ENCODE data around the gene GHRHR. TPM values are rescaled to one million over a fixed set of nuclear protein-coding genes. Genes with fewer than 3 reads are reported as not detected.

The GHRHR gene
- total and polyA plus RNA-seq, 9 of the 15 experiments (the other 6 are each of a cell fraction or from before 2014, with no cell fraction given) = not detected

DNA sequence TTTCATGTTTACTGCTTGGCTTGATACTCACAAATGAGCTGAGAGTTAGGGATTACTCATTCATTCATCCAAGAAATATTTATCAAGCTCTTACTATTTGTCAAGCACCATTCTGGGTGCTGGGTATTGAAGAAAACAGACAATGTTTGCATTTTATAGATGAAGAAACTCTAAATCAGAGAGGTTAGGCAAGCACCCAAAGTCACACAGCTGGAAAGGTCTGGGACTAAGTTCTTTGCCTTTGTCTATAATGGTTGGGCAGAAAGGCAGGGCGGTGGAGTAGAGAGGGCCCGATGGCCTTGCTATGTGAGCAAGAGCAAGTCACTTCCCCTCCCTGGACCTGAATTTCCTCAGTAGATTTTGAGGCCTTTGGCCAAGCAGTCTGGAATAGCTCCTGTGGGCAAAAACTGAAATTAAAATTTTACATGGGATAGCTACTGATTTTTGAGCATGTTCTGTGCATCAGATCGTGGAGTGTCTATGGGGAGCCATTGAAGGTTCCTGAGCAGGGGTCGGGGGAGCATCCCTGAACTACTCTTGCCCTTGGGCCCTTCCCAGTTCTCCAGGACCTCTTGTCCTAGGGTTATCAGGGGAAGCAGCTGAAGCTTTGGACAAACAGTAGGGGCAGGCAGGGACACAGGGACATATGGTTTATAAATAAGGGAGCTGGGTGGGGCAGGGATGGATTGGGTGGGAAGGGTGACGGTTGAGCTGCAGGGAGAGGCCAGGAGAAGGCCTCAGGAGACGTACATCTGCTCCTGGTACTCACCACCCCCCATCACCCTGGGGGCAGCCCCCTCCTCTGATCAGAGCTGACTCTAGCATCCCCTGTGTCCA, 28.8 kb upstream of the GHRHR start:
- Histone ChIP-seq H3K36me3 (ENCODE audit: control insufficient read depth, insufficient read depth, low read length) (no peaks in the 10 kb centered on the region), H2AFZ (ENCODE audit: low read depth, low read length) (no peak overlapping the region), H3K9me1 (ENCODE audit: control insufficient read depth, insufficient read depth, low read length) (no peaks in the 10 kb centered on the region), H3K9ac (ENCODE audit: insufficient read depth in 1 of 2, low read depth in 2 of 2, low read length in 2 of 2) (peak overlapping the region in 1 of 2 experiments; percentile 42; a peak in 1 of 4 replicates), H4K20me1 (replicated peaks; ENCODE audit: control insufficient read depth, insufficient read depth, low read length) (no peaks in the 10 kb centered on the region), H3K27me3 (ENCODE audit: control insufficient read depth in 2 of 2, insufficient read depth in 2 of 2, low read length in 2 of 2) (no peaks in the 10 kb centered on the region), H3K4me3 (no peak overlapping the region), H3K79me2 (ENCODE audit: control insufficient read depth, insufficient read depth, low read length) (no peaks in the 10 kb centered on the region), H3K9me3 (replicated peaks; ENCODE audit: control insufficient read depth, insufficient read depth, low read depth, low read length) (no peaks in the 10 kb centered on the region), H3K4me1 (replicated peaks in 1 of 2; ENCODE audit: control insufficient read depth in 2 of 2, insufficient read depth in 2 of 2, low read length in 2 of 2) (peaks cover 0 to 36% of the 10 kb centered on the region in 2 experiments; a peak in 3 of 5 replicates), H3K4me2 (ENCODE audit: insufficient read depth, low read length) (no peak overlapping the region), H3K27ac (ENCODE audit: extremely low read depth, low read depth, low read length) (no peak overlapping the region)
- DNase-seq (ENCODE audit: extremely low read depth in 1 of 4, low spot score in 3 of 4) = peak in 1 of 4 experiments; percentile 3
- intact Hi-C loops (cut with micrococcal nuclease) = no loop called here
- no TSS peak for BruUV-seq (replicated peaks)
- WGBS (ENCODE audit: insufficient coverage, low coverage, missing lambda C conversion rate) = 25% methylated on average over 6 of the region's 6 CpGs
- TF ChIP-seq KDM1A (IDR thresholded peaks at IDR 0.05) = 0 out of 4 replicates have a peak, but pooled peaks have one; percentile 20 to 43
- peak; percentile 72 for TF ChIP-seq RBM25 (IDR thresholded peaks at IDR 0.05; ENCODE audit: low read depth, low read length, severe bottlenecking)
- TF ChIP-seq, protein P1, sequence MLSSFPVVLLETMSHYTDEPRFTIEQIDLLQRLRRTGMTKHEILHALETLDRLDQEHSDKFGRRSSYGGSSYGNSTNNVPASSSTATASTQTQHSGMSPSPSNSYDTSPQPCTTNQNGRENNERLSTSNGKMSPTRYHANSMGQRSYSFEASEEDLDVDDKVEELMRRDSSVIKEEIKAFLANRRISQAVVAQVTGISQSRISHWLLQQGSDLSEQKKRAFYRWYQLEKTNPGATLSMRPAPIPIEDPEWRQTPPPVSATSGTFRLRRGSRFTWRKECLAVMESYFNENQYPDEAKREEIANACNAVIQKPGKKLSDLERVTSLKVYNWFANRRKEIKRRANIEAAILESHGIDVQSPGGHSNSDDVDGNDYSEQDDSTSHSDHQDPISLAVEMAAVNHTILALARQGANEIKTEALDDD (IDR thresholded peaks at IDR 0.05) = no peak
- TF ChIP-seq BCOR (IDR thresholded peaks at IDR 0.05) = peak; percentile 82; the same call in 1 of the 2 replicates
- TF ChIP-seq, protein P2, sequence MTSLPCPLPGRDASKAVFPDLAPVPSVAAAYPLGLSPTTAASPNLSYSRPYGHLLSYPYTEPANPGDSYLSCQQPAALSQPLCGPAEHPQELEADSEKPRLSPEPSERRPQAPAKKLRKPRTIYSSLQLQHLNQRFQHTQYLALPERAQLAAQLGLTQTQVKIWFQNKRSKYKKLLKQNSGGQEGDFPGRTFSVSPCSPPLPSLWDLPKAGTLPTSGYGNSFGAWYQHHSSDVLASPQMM (CRISPR knock-in tag; IDR thresholded peaks at IDR 0.05) = no peak
- TF ChIP-seq ELF2 (CRISPR knock-in tag; IDR thresholded peaks at IDR 0.05) = no peak
- no peak for TF ChIP-seq PHB (CRISPR knock-in tag; IDR thresholded peaks at IDR 0.05)
- TF ChIP-seq RFX1 (IDR thresholded peaks at IDR 0.05) = no peak
- no peak for TF ChIP-seq KLF10 (CRISPR knock-in tag; IDR thresholded peaks at IDR 0.05)
- TF ChIP-seq EHMT2 (IDR thresholded peaks at IDR 0.05) = no peak
- peak; percentile 79 for TF ChIP-seq ZFP36 (IDR thresholded peaks at IDR 0.05; ENCODE audit: low read depth, low read length, partially characterized antibody)
- peak; percentile 43; the same call in 1 of the 2 replicates for TF ChIP-seq ADNP (tag; IDR thresholded peaks at IDR 0.05)
- no peak for FAIRE-seq
- CTCF ChIA-PET (ENCODE audit: low intra/inter-chr PET ratio) = no interaction called here
- POLR2A ChIA-PET = interaction anchor here (0.5 to 1.6 kb wide), 7 partner anchors 10 to 161 kb away, joined by 3 to 4 read pairs (median 3); no protein-coding TSS in a partner anchor
- ATAC-seq = no peak
- in situ Hi-C loops (cut with MboI) = no loop called here

All from K562 (cell line).